ENCODE measurements around the gene FOXJ2.
"Not testable (repeated sequence)": the region's sequence is repeated elsewhere in the genome, so short reads cannot be mapped to it uniquely, and the experiment has no call there.

FOXJ2 gene

DNA sequence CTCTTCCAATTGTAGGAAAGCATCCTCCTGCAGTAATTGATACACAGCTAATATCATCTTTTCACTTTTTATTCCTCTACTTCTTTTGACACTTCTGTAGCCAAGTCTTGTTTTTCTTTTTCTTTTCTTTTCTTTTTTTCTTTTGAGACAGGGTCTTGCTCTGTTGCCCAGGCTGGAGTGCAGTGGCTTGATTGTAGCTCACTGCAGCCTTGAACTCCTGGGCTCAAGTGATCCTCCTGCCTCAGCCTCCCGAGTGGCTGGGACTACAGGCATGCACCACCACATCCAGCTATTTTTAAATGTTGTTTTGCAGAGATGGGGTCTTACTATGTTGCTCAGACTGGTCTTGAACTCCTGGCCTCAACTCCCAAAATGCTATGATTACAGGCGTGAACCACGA is 39.3 kb downstream of the FOXJ2 start:
- not testable (repeated sequence) for DNase-seq

DNA sequence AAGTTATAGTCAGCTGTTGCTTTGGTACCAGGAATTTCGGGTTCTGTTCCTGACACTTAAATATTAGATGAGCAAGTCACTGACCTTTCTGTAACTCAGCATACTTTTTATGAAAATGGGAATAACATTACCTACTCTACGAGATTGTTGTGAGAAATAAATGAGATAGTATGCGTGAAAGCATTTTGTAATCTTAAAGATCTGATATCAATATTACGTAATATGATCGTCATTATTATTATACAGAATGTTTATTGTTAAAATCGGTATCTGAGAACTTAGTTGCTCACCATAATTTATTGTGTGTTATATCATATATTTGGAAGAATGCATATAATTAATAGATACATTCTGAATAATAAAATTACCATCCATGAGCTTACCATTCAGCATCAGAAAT is 43.4 kb downstream of the FOXJ2 start:
- DNase-seq, result no peak

DNA sequence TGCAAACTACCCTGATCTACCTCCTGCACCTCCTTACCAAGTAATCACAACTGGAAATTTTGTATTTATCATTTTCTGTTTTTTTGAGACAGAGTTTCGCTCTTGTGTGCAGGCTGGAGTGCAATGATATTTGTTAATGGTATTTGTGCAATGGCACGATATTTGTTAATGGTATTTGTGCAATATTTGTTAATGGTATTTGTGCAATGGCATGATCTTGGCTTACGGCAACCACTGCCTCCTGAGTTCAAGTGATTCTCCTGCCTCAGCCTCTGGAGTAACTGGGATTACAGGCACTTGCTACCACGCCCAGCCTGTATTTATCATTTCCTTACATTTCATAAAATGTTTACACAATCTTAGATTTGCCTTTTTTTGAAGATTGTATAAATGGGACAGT is 43.9 kb downstream of the FOXJ2 start:
- DNase-seq, result no peak

DNA sequence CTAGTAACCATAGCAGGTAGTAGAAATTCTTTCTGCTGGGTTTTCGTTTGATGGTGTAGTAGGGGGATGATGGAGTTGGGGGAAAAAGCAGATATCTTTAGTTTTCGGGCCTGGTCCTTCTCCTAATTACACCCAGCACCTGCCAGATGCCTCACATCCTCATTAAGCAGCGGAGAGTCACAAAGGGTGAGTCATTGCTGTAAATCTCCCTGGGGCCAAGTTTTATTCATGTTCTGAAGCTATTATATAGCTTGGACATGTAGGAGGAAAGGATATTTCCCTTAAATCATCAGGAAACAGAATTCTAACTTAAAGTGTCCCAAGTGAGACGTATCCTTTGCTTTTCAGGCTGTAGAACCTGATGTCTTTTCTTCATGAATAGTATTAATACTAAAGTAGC is 44.7 kb downstream of the FOXJ2 start:
- DNase-seq, result no peak

DNA sequence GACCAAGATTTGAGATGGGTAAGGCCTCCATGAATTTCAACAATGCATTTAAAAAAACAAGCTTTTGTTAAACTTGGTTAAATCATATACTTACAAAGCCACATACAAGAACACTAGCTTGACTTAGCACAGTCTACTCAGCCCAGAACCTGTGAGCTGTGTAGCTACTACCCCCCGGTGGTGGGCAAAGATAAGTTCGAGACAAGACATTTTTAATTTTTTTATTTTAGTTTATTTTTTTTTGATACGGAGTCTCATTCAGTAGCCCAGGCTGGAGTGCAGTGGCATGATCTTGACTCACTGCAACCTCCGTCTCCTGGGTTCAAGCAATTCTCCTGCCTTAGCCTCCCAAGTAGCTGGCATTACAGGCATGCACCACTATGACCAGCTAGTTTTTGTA is 45.9 kb downstream of the FOXJ2 start:
- DNase-seq, result no peak

DNA sequence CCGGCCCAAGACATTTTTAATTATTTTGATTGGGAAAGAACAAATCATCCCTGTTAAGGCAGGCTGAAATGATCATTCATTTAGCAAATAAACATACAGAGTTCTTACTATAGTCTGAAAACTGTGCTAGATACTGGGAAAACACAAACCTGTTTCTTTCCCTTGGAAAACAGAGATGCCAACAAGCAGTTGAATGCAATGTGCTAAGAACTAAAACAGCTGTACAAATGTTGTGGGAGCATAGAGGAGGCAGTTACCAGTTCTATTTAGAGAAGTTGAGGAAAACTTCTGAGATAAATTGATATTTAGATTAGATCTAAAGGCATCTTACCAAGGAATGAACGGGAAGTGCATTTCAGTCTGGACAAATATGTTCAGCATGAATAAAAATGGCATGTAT is 46.4 kb downstream of the FOXJ2 start:
- no peak for DNase-seq

DNA sequence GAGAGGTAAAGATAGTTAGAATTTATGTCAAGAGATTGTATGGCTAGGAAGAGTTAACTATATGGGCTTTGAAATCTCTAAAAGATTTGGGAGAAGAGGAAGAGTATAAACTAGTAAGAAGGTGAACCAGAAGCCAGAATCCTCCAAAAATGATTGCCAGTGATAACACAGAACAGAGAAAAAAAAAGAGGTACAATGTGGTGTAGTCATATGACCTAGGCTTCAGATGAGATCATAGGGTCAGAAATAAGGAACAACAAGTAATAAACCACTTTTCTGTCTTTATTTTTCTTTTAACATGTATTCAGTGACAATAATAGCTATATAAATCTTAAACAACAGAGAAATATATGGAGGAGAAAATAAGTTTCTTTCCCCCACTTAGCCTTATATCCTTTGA is 47.6 kb downstream of the FOXJ2 start:
- no peak for DNase-seq

DNA sequence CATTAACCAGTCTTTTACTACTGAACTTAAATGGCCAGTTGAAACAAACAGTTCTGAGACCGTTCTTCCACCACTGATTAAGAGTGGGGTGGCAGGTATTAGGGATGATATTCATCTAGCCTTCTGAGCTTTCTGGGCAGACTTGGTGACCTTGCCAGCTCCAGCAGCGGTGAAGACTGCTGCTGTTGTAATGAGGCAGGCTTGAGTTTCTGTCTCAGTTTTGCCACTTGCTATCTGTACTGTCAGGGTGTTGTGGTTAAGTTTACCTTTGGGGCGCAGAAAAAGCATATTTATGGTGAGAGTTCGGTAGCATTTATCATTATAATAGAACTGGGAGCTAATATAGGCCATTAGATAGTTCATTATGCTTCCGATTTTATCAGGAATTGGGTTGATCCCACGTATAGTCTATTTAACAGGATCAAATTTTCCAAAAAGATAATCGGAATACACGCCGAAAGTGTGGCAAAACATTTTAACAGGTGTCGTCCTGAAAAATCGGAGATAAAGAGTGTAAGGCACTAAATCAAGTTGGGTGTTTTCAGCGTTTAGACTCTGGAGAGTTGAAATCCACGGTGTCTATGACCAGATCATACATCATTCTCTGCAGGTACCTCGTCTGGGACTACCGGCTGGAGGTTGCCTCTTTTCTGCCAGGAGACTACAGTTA is 48.9 kb downstream of the FOXJ2 start:
- DNase-seq, result no peak

DNA sequence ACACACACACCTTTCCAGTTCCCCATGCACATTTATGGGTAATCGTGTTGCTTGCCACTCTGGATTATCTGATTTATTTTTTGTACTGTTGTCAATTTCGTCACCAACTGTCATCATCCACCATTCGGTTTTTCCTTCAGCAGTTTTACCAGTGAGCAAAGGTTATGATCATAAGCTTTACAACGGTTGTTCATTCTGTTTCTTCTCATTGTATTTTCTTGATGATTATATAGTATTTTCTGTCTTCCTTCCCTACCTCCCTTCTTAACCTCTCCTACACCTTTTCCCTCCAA is 50.2 kb downstream of the FOXJ2 start:
- DNase-seq, result no peak

DNA sequence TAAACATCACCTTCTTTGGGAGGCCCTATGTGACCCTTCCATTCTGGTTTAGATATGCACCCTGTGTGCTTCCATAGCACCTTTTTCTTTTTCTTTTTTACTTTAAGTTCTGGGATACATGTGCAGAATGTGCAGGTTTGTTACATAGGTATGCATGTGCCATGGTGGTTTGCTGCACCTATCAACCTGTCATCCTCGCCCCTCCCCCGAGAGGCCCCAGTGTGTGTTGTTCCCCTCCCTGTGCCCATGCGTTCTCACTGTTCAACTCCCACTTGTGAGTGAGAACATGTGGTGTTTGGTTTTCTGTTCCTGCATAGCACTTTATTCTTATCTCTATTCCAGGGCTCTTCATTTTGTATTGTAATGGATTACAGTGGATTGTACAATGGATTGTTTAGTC is 51.8 kb downstream of the FOXJ2 start:
- not testable (repeated sequence) for DNase-seq

DNA sequence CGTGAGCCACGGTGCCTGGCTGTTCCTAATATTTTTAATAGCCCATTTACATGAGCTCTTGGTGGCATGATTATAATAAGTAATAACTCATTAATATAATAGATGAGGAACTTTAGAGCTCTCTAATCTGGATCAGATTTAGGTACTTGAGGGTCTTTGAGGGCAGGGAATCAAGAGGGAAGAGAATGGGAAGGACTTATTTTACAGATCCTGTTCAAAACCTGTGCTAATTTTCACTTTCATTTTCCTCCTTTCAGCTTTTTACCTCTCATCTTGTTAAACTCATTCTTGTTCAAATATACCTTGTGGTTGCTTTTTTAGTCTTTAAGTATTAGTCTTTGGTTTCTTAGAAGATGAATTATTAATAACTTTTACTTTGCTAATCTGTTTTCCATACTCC is 55.1 kb downstream of the FOXJ2 start:
- no peak for DNase-seq

DNA sequence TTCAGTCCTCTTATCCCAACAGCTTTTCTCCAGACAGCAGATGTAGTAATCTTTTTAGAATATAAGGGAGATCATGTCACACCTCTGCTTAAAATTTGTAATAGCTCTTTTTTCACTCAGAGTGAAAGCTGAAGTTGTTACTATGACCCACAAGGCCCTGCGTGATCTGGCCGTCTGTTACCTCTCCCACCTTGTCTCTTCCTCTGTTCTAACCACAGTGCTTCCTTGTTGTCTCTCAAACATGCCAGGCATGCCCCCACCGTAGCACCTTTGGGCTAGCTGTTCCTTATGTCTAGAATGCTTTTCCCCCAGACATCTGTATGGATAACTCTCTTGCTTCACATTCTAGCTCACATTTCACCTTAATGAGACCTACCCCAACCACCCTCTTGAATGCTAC is 56.1 kb downstream of the FOXJ2 start:
- DNase-seq, result no peak

DNA sequence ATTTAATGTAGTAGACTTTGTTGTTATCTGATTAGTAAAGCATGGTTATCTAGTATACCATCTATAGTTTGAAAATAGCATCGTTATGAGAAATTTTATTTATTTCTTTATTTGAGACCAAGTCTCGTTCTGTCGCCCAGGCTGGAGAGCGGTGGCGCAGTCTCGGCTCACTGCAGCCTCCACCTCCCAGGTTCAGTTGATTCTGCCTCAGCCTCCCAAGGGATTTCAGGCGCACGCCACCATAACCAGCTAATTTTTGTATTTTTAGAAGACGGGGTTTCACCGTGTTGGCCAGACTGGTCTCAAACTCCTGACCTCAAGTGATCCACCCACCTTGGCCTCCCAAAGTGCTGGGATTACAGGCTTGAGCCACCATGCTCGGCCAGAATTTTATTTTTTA is 56.8 kb downstream of the FOXJ2 start:
- DNase-seq, result not testable (repeated sequence)

DNA sequence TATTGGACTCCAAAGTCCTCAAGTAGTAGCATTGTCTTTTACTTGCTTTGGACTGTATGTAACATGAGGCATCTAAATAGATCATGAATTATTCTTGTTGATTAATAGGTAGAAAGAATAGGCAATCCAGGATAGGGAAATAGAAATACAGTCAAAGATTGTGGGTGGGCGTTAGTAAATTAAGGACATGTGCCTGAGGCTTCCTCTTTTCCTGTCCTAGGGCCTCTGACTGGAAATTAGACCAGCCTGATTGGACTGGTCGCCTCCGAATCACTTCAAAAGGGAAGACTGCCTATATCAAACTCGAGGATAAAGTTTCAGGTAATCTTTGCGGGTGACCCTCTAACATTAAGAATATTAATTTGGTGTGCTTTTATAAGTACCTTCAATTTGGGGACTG is 57.2 kb downstream of the FOXJ2 start:
- no peak for DNase-seq

DNA sequence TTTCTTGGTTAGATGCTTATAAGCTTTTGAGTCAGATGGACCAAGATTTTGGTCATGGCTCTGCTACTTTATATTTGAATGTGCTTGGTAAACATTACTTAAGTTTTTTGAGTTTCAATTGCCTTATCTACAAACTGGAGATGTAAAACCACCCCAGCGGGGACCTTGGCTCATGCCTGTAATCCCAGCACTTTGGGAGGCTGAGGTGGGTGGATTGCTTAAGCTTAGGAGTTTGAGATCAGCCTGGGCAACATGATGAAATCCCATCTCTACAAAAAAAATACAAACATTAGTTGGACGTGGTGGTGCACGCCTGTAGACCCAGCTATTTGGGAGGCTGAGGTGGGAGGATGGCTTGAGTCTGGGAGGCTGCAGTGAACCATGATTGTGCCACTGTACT is 60.8 kb downstream of the FOXJ2 start:
- DNase-seq, result no peak

DNA sequence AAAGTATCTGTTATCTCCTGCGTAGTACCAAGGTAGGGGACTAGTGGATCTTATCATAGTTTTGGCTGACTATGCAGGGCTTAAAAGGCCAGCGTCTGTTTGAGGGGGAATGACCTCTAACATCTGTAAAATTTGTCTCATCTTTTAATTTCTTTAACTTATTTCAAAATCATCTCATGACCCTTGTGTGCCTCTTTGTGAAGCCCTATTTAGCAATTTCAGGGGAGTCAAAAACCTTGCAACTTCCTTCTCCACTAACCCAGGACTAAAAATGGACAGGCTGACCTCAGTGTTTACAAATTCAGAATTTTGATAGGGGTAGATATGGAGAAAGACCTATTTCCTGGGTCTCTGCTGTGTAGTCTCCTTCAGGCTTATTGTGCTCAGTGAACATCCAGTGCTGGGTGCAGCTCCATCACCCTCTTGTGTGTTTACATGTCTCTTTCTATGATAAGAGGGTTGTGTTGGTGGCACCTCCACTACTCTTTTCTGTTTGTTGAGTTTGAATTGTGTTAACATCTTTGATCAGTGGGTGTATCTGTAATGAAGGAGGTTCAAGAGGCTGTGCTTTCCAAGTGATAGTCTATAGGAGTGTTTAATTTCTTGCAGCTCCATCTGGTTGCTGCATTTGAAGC is 63.9 kb downstream of the FOXJ2 start:
- no peak for DNase-seq

DNA sequence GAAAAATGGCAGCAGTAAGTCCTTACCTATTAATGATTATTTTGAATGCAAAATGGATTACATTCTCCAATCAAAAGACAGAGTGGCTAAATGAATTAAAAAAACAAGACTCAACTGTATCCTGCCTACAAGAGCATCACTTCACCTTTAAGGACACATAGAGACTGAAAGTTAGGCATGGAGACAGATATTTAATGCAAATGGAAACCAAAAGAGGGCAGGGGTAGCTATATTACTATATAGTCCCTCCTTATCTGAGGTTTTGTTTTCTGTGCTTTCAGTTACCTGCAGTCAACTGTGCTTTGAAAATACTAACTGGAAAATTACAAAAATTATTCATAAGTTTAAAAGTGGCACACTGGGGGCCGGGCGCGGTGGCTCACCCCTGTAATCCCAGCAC is 66.7 kb downstream of the FOXJ2 start:
- no peak for DNase-seq

Data from DMS 273 treated with DMSO at 0.1 percent for 48 hours (cell line).